Upper lobe of left lung (tissue), 4 donors: ENCODE results near the gene KMT2C.

ENCODE experiments used
- CTCF ChIP-seq, 6 experiments: fragments of 450-650 bp in 4 of 6; fragments of 200-600 bp in 2 of 6; sonication (generic) in 2 of 6; IDR thresholded peaks; one replicate each; pipeline ENCODE4 v1.5.1; 2016 to 2019; ENCODE audit warnings: antibody characterized with exemption in 6 of 6
- POLR2A ChIP-seq, 4 donors: fragments of 450-650 bp; IDR thresholded peaks; one replicate each; pipeline ENCODE4 v1.5.1; 2016 to 2017; ENCODE audit warnings: antibody characterized with exemption in 4 of 4, mild to moderate bottlenecking in 2 of 4
- POLR2AphosphoS5 ChIP-seq, 2 donors: sonication (generic); formaldehyde crosslinking; IDR thresholded peaks; one replicate each; pipeline ENCODE4 v1.5.1; 2017; ENCODE audit warnings: antibody characterized with exemption in 2 of 2

GRCh38 chr7:152136686-152137085 is 299.1 kb downstream of the KMT2C start:
- no peak for TF ChIP-seq POLR2A (IDR thresholded peaks at IDR 0.05)
- no peak for TF ChIP-seq POLR2AphosphoS5 (IDR thresholded peaks at IDR 0.05)
- no peak for TF ChIP-seq CTCF (IDR thresholded peaks at IDR 0.05)
